HepG2 (cell line): ENCODE measurements around the gene ZNG1A.

Experiments used
- ARHGAP35 ChIP-seq: sonication (generic); formaldehyde crosslinking; IDR thresholded peaks from 2 replicates; pipeline ENCODE4 v1.9.0; 2022; ENCODE audit warnings: mild to moderate bottlenecking, inconsistent platforms, moderate library complexity, missing genetic modification reagents, borderline replicate concordance
- ARID3A ChIP-seq: IDR thresholded peaks from 2 replicates; pipeline ENCODE4 v1.6.1; 2012; ENCODE audit warnings: low read depth, low read length, improper control_type of control experiment
- FOXM1 ChIP-seq: sonication (generic); formaldehyde crosslinking; IDR thresholded peaks from 2 replicates; pipeline ENCODE4 v1.5.0; 2020; ENCODE audit warnings: missing genetic modification reagents
- HMG20A ChIP-seq: IDR thresholded peaks from 2 replicates; pipeline ENCODE4 v1.6.1; 2016; ENCODE audit warnings: borderline replicate concordance
- IRF9 ChIP-seq: sonication (generic); formaldehyde crosslinking; IDR thresholded peaks from 2 replicates; pipeline ENCODE4 v1.8.0; 2022; ENCODE audit warnings: missing genetic modification reagents, mild to moderate bottlenecking, borderline replicate concordance
- KLF13 ChIP-seq: sonication (generic); formaldehyde crosslinking; IDR thresholded peaks from 2 replicates; pipeline ENCODE4 v1.4.0; 2020; ENCODE audit warnings: mild to moderate bottlenecking, missing genetic modification reagents
- POLR2A ChIP-seq, 2 experiments: IDR thresholded peaks; 2 replicates each; pipeline ENCODE4 v1.6.1; 2011; ENCODE audit warnings: low read depth in 2 of 2, low read length in 2 of 2, mild to moderate bottlenecking in 1 of 2, moderate library complexity in 1 of 2; ENCODE audit not compliant: insufficient read depth in 1 of 2
- ZNF577 ChIP-seq: sonication (generic); formaldehyde crosslinking; IDR thresholded peaks from 2 replicates; pipeline ENCODE4 v1.4.0; 2020; ENCODE audit warnings: mild to moderate bottlenecking, low read depth, missing genetic modification reagents, borderline replicate concordance
- TF ChIP-seq, protein P1 (sequence below): sonication (generic); formaldehyde crosslinking; IDR thresholded peaks from 2 replicates; pipeline ENCODE4 v1.5.0; 2020; ENCODE audit warnings: mild to moderate bottlenecking, missing genetic modification reagents, moderate library complexity
- TF ChIP-seq, protein P2 (sequence below): sonication (generic); formaldehyde crosslinking; IDR thresholded peaks from 2 replicates; pipeline ENCODE4 v1.4.0; 2020; ENCODE audit warnings: missing genetic modification reagents

- no peak for TF ChIP-seq ARID3A
- TF ChIP-seq FOXM1 (CRISPR knock-in tag): no peak
- TF ChIP-seq KLF13 (CRISPR knock-in tag): no peak
- TF ChIP-seq IRF9: no peak
- TF ChIP-seq POLR2A (IDR thresholded peaks at IDR 0.05; ENCODE audit: insufficient read depth in 1 of 2, low read depth in 2 of 2, low read length in 2 of 2): no peak
- TF ChIP-seq, protein P1, sequence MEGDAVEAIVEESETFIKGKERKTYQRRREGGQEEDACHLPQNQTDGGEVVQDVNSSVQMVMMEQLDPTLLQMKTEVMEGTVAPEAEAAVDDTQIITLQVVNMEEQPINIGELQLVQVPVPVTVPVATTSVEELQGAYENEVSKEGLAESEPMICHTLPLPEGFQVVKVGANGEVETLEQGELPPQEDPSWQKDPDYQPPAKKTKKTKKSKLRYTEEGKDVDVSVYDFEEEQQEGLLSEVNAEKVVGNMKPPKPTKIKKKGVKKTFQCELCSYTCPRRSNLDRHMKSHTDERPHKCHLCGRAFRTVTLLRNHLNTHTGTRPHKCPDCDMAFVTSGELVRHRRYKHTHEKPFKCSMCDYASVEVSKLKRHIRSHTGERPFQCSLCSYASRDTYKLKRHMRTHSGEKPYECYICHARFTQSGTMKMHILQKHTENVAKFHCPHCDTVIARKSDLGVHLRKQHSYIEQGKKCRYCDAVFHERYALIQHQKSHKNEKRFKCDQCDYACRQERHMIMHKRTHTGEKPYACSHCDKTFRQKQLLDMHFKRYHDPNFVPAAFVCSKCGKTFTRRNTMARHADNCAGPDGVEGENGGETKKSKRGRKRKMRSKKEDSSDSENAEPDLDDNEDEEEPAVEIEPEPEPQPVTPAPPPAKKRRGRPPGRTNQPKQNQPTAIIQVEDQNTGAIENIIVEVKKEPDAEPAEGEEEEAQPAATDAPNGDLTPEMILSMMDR (CRISPR knock-in tag): no peak
- TF ChIP-seq, protein P2, sequence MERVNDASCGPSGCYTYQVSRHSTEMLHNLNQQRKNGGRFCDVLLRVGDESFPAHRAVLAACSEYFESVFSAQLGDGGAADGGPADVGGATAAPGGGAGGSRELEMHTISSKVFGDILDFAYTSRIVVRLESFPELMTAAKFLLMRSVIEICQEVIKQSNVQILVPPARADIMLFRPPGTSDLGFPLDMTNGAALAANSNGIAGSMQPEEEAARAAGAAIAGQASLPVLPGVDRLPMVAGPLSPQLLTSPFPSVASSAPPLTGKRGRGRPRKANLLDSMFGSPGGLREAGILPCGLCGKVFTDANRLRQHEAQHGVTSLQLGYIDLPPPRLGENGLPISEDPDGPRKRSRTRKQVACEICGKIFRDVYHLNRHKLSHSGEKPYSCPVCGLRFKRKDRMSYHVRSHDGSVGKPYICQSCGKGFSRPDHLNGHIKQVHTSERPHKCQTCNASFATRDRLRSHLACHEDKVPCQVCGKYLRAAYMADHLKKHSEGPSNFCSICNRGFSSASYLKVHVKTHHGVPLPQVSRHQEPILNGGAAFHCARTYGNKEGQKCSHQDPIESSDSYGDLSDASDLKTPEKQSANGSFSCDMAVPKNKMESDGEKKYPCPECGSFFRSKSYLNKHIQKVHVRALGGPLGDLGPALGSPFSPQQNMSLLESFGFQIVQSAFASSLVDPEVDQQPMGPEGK (CRISPR knock-in tag): no peak
- no peak for TF ChIP-seq ZNF577 (CRISPR knock-in tag)
- no peak for TF ChIP-seq ARHGAP35 (CRISPR knock-in tag)
- no peak for TF ChIP-seq HMG20A (CRISPR knock-in tag)
Measured at GRCh38 chr9:223152-223551, 44.3 kb upstream of the ZNG1A start.
